OCI-LY7 (cell line): ENCODE data around the gene SNRPD2. TPM values are rescaled to one million over a fixed set of nuclear protein-coding genes. Genes with fewer than 3 reads are reported as not detected.

Source experiments
- BruUV-seq: library from RNA; stranded (reverse); fragments of 400-500 nt; replicated peaks from 2 replicates; lab custom pipeline; 2021; lab: Mats Ljungman, UMichigan
- CTCF ChIA-PET: fragments of 300-600 bp; sonication (Branson Sonifier 250); formaldehyde crosslinking; loops from one replicate; lab custom pipeline; 2022; ENCODE audit warnings: antibody characterized with exemption; ENCODE audit not compliant: unreplicated experiment; lab: Charles Lee
- POLR2A ChIA-PET: fragments of 300-600 bp; sonication (Branson Sonifier 250); formaldehyde crosslinking; loops from one replicate; lab custom pipeline; 2022; ENCODE audit warnings: antibody characterized with exemption; lab: Charles Lee
- DNase-seq: peaks from one replicate; pipeline ENCODE4 v3.0.0-alpha.2; 2015; ENCODE audit warnings: low spot score
- H2AFZ ChIP-seq: fragments of 200-600 bp; sonication (generic), shearing (Covaris generic); 2 replicates; pipeline ENCODE4 v1.6.1; 2014; ENCODE audit warnings: mild to moderate bottlenecking, antibody characterized with exemption, low read length, moderate library complexity
- H3K27ac ChIP-seq: fragments of 200-600 bp; sonication (generic); 2 replicates; pipeline ENCODE4 v1.5.1; 2014; ENCODE audit warnings: mixed run types, low read depth, mild to moderate bottlenecking, moderate library complexity, low read length, inconsistent platforms; ENCODE audit not compliant: poor library complexity, severe bottlenecking
- H3K36me3 ChIP-seq: fragments of 200-600 bp; sonication (generic); 2 replicates; pipeline ENCODE4 v1.6.1; 2014; ENCODE audit warnings: mild to moderate bottlenecking, antibody characterized with exemption, low read length, moderate library complexity, mixed read lengths; ENCODE audit not compliant: insufficient read depth
- H3K4me1 ChIP-seq: fragments of 200-600 bp; sonication (generic); 2 replicates; pipeline ENCODE4 v1.5.1; 2014; ENCODE audit warnings: mild to moderate bottlenecking, low read length; ENCODE audit not compliant: insufficient read depth, poor library complexity, severe bottlenecking
- H3K4me2 ChIP-seq: fragments of 200-600 bp; sonication (generic); 2 replicates; pipeline ENCODE4 v1.6.1; 2014; ENCODE audit warnings: mild to moderate bottlenecking, low read length
- H3K4me3 ChIP-seq: fragments of 200-600 bp; sonication (generic); 2 replicates; pipeline ENCODE4 v1.5.1; 2014; ENCODE audit warnings: mild to moderate bottlenecking, low read depth, low read length; ENCODE audit not compliant: poor library complexity, severe bottlenecking
- H3K79me2 ChIP-seq: fragments of 200-600 bp; sonication (generic); 2 replicates; pipeline ENCODE4 v1.6.1; 2016; ENCODE audit warnings: low read depth, mild to moderate bottlenecking, low read length, moderate library complexity, mixed read lengths; ENCODE audit not compliant: insufficient read depth
- H3K9me2 ChIP-seq: fragments of 200-600 bp; sonication (generic); 2 replicates; pipeline ENCODE4 v1.6.1; 2016; ENCODE audit warnings: mild to moderate bottlenecking, low read length, mixed read lengths; ENCODE audit not compliant: insufficient read depth
- H3K9me3 ChIP-seq: fragments of 200-600 bp; sonication (generic); 2 replicates; pipeline ENCODE4 v1.6.1; 2014; ENCODE audit warnings: mild to moderate bottlenecking, mixed run types, low read length, mixed read lengths
- H4K20me1 ChIP-seq: fragments of 200-600 bp; sonication (generic); 2 replicates; pipeline ENCODE4 v1.6.1; 2014; ENCODE audit warnings: mild to moderate bottlenecking, antibody characterized with exemption, low read length, moderate library complexity, mixed read lengths; ENCODE audit not compliant: insufficient read depth
- CTCF ChIP-seq: fragments of 200-600 bp; sonication (generic); conservative IDR thresholded peaks from 2 replicates; pipeline ENCODE4 v1.5.1; 2014; ENCODE audit warnings: mild to moderate bottlenecking, antibody characterized with exemption, low read length, moderate library complexity, mixed read lengths
- EZH2phosphoT487 ChIP-seq: fragments of 200-600 bp; sonication (generic); IDR thresholded peaks from 2 replicates; pipeline ENCODE4 v1.6.1; 2018; ENCODE audit warnings: low read depth, borderline replicate concordance, mild to moderate bottlenecking, mixed run types, antibody characterized with exemption, low read length, moderate library complexity, mixed read lengths
- intact Hi-C: fragments of 100-400 bp; cut with micrococcal nuclease; formaldehyde crosslinking; loops from one replicate; pipeline ENCODE4 v1.10.0; 2022; ENCODE audit not compliant: unreplicated experiment
- total RNA-seq, 2 experiments: library from RNA; depleted of rRNA in 1 of 2; stranded (reverse); fragments of >200 nt in 1 of 2; shearing (Covaris generic) in 1 of 2; gene quantifications; 2 replicates each; pipeline ENCODE4 v1.2.3, GENCODE V29; 2014 to 2022

Gene SNRPD2
- total RNA-seq, 2 experiments from 2014 or later, result 523 to 774 TPM

GRCh38 chr19:45676851-45677263, 14.9 kb downstream of the SNRPD2 start:
- H3K9me3 ChIP-seq, result no peaks in the 10 kb centered on the region
- TF ChIP-seq EZH2phosphoT487 (no peak), CTCF (no peak)
- no peaks in the 10 kb centered on the region for H3K9me2 ChIP-seq
- peak overlapping the region; percentile 66; the same call in 1 of the 2 replicates for H2AFZ ChIP-seq
- H3K4me1 ChIP-seq, result peaks cover 25% of the 10 kb centered on the region
- peak overlapping the region; percentile 83 for H3K4me2 ChIP-seq
- peak overlapping the region; percentile 64 for H3K4me3 ChIP-seq
- no peaks in the 10 kb centered on the region for H3K36me3 ChIP-seq
- ChIA-PET CTCF (interaction anchor here (0.6 to 1.5 kb wide), 3 partner anchors 13 to 191 kb away, joined by 4 to 17 read pairs (median 10); partner anchors contain the start of genes QPCTL and SNRPD2), POLR2A (interaction anchor here (0.6 to 2.0 kb wide), 3 partner anchors 7 to 36 kb away, joined by 3 to 8 read pairs (median 6); partner anchors contain the start of genes QPCTL and SNRPD2)
- DNase-seq, result peak; percentile 44
- intact Hi-C loops, result no loop called here
- no TSS peak for BruUV-seq
- H4K20me1 ChIP-seq, result no peaks in the 10 kb centered on the region
- no peak overlapping the region for H3K27ac ChIP-seq
- no peaks in the 10 kb centered on the region for H3K79me2 ChIP-seq

- no peak overlapping the region for H3K27ac ChIP-seq
- no peaks in the 10 kb centered on the region for H3K9me3 ChIP-seq
- POLR2A ChIA-PET, result no interaction called here
- no peak overlapping the region for H3K4me3 ChIP-seq
- H3K79me2 ChIP-seq, result no peaks in the 10 kb centered on the region
- TF ChIP-seq CTCF (no peak), EZH2phosphoT487 (no peak)
- no peak overlapping the region for H3K4me2 ChIP-seq
- CTCF ChIA-PET, result interaction anchor here (0.6 kb wide), 1 partner anchor 36 kb away, joined by 3 read pairs; no protein-coding TSS in a partner anchor
- H3K36me3 ChIP-seq, result no peaks in the 10 kb centered on the region
- H3K9me2 ChIP-seq, result no peaks in the 10 kb centered on the region
- BruUV-seq, result no TSS peak
- H4K20me1 ChIP-seq, result no peaks in the 10 kb centered on the region
- intact Hi-C loops, result no loop called here
- no peak for DNase-seq
- peaks cover 35% of the 10 kb centered on the region for H3K4me1 ChIP-seq
- no peak overlapping the region for H2AFZ ChIP-seq
Observed at GRCh38 chr19:45674946-45675345, 16.8 kb downstream of the SNRPD2 start.
